ENCODE data around the gene DOK3.

The DOK3 gene

DNA sequence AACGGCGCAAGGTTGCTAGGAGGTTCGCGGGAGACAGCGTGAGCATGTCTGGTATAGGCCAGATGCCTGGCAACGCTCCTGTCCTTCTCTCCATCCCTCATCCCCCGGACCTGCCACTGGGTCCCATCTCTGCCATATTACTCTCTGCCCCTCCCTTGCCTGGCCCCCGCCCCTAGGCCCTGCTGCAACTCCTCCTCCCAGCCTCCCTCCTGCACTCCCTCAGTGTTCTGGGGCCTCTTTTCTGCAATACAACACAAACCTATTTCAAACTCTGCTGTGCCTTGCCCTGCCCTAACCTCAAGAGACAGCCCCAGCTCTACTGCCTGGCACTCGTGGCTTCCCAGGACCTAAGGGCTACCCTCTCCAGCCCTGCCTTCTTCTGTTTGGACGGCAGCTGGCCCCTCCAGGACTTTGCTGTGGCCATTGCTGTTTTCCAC, 27.2 kb downstream of the DOK3 start:
- TF ChIP-seq, protein P1, sequence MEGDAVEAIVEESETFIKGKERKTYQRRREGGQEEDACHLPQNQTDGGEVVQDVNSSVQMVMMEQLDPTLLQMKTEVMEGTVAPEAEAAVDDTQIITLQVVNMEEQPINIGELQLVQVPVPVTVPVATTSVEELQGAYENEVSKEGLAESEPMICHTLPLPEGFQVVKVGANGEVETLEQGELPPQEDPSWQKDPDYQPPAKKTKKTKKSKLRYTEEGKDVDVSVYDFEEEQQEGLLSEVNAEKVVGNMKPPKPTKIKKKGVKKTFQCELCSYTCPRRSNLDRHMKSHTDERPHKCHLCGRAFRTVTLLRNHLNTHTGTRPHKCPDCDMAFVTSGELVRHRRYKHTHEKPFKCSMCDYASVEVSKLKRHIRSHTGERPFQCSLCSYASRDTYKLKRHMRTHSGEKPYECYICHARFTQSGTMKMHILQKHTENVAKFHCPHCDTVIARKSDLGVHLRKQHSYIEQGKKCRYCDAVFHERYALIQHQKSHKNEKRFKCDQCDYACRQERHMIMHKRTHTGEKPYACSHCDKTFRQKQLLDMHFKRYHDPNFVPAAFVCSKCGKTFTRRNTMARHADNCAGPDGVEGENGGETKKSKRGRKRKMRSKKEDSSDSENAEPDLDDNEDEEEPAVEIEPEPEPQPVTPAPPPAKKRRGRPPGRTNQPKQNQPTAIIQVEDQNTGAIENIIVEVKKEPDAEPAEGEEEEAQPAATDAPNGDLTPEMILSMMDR (conservative IDR thresholded peaks at IDR 0.05; ENCODE audit: low read depth, low read length): no peak
- no peak overlapping the region for H3K4me3 ChIP-seq (ENCODE audit: low read length)
- no peak for DNase-seq (ENCODE audit: low read depth)

DNA sequence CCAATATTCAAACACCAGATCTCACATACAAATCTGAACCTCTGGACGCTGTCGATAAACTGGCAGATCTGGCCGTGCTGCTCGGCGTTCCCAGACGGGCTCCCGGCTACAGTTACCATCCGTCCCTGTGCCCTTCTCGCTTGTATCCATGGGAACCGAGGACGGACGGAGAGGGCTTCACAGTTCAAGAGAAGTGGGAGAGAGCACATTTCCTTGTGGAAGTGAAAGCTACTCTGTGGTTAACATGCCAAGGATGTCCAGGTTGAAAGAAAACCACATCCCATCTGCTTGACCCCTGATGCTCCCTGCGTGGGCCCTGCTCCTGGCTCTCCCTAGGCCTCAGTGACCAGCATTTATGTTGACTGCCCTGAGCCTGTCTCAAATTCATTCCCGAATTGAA, 29.9 kb downstream of the DOK3 start:
- H3K4me3 ChIP-seq (ENCODE audit: low read length): no peak overlapping the region
- TF ChIP-seq, protein P1 (conservative IDR thresholded peaks at IDR 0.05; ENCODE audit: low read depth, low read length): no peak
- no peak for DNase-seq (ENCODE audit: low read depth)

DNA sequence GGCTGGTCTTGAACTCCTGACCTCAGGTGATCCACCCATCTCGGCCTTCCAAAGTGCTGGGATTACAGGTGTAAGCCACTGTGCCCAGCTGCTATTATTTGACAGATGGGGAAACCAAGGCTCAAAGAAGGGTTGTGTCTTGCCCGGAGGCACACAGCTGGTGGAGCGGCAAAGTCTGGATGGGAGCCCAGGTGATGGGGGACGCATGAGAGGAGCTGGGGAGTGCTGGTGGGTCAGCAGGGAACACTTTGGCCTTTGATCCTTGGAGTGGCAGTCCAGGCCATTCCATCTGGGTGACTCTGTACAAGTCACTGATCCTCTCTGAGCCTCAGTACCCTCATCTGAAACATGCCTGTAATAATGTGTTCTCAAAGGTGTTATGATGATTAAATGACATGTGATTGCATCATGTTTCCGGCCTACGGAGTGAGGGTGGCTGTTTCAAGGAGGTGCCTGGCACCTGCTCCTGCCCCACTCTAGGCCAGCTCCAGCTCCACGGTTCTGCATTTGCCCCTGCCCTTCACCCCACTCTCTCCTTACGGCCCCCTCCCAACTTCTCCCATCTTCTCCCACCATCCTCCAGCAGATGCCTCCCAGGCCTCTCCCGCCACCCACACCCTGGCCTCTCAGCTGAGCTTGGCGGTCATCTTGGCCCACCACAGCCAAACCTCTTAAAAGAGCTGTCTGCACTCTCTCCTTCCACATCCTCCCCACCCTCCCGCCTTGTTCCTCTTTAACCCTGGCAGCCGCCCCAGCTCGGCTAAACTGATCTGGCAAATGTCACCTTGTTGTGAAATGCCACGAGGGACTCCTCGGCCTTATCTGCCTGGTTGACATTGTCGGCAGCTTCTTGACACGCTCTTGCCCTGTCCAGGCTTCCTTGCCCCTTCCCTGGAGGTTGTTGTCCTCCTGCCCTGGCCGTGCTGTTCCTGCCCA, 30.6 kb downstream of the DOK3 start:
- no peak for DNase-seq (ENCODE audit: low read depth)
- H3K4me3 ChIP-seq (ENCODE audit: low read length): no peak overlapping the region
- TF ChIP-seq, protein P1 (conservative IDR thresholded peaks at IDR 0.05; ENCODE audit: low read depth, low read length): no peak

DNA sequence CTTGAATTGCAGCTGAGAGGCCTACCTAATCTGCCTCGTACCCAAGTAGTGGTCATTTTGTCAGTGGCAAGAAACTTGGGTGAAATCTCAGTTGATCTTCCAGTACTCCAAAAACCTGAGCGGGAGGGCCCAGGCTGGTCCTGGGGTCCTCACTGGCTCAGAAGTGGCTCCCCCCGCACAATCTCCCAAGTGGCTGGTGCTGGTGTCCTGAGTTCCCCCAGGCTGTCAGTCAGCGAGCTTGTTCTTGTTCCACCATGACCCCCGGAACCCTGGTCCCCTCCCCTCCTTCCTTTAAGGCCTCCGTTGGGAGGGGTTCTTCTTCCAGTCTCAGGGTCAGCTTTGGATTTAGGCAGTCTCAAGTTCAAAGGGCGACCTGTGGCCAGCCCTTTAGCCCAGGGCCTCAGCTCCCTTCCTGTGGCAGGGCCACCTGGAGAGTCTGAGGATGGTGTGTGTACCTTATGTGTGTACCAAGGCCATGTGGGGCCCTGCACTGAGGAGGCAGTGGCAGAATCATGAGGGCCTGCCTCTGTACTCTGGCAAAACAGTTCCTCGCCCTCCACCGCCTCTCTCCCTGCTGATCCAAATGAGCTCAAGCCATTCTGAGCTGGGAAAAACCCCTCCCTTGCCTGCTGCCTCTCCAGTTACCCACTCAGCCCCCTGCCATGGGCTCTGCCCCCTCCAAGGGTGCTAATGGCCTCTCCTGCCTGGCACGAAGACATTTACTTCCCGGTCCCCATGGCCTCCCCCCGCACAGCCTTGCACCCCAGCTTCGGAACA, 31.7 kb downstream of the DOK3 start:
- no peak for DNase-seq (ENCODE audit: low read depth)
- TF ChIP-seq, protein P1 (conservative IDR thresholded peaks at IDR 0.05; ENCODE audit: low read depth, low read length): no peak
- no peak overlapping the region for H3K4me3 ChIP-seq (ENCODE audit: low read length)

DNA sequence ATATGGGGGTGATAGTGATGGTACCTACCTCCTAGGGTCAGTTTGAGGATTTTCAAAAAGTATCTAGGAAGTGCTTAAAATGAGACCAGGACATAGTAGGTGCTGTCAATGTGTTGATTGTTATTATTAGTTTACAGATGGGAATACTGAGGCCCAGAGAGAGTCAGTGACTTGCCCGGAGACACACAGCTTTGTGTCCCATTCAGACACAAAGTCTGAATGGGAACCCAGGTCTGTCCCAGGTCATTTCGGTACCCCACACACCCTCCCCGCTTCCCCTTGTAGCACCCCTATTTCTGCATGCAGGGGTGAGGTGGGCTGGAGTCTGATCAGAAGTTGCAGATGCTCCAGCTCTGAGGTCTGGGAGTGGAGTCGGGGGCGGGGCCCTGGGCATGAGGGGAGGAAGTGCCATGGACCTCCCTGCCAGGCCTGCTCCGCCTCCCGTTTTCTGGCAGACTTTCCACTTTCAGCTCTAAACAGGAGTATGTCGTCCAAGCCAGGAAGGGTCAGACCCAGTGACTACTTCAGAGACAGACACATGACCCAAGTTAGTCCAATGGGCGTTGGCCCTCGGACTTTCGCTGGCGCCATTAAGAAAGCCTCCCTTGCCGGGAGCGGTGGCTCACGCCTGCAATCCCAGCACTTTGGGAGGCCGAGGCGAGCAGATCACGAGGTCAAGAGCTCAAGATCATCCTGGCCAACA, 32.9 kb downstream of the DOK3 start:
- TF ChIP-seq, protein P1 (conservative IDR thresholded peaks at IDR 0.05; ENCODE audit: low read depth, low read length): no peak
- DNase-seq (ENCODE audit: low read depth): no peak
- no peak overlapping the region for H3K4me3 ChIP-seq (ENCODE audit: low read length)

DNA sequence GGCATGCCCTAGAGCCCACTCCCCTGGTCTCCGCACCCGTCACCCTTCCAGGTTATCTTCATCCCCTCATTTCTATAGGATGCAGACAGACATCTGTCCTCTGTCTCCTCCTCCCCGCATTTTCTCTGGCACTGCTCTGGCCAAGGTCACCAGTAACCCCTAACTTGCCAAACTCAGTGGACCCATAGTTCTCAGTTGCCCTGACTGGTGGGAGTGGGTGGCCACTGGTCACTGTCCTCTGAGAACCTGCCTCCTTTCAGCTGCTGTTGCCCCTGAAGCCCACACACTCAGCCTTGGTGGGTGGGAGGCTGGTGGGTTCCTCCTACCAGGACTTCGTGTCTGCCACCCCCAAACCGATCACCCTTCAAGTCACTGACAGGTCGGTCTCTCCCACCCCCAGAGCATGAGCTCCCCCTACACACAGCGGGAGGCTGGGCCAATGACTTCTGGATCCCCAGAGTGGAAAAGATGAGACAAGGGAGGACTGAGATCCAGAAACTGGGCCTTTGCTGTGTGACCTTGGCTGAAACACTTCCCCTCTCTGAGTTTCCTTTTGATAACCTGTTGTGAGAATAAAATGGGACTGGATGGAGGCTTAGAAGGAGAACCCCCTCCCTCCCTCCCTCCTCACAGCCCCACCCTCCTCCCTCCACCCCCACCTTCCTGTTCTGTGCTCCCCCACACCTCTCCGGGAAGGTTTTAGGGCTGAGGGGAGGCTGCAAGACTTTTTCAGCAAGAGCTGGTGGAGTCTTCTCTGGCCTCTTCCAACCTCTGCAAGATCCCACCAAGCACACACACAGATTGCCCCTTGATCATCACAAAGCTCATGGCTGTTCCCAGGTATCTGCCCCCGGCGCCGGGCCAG, 33.8 kb downstream of the DOK3 start:
- no peak overlapping the region for H3K4me3 ChIP-seq (ENCODE audit: low read length)
- DNase-seq (ENCODE audit: low read depth): no peak
- TF ChIP-seq, protein P1 (conservative IDR thresholded peaks at IDR 0.05; ENCODE audit: low read depth, low read length): no peak
